Mucosa of rectum (tissue), 2 donors: ENCODE measurements around the gene ST3GAL3.

Source experiments
- H3K27ac ChIP-seq, 2 donors: one replicate each; pipeline ENCODE4 v1.7.0; 2013; ENCODE audit warnings: inconsistent platforms in 2 of 2, low read depth in 2 of 2, low read length in 2 of 2
- H3K27me3 ChIP-seq, 2 donors: one replicate each; pipeline ENCODE4 v1.7.0; 2013; ENCODE audit warnings: low read length in 2 of 2; ENCODE audit not compliant: control insufficient read depth in 2 of 2, insufficient read depth in 2 of 2
- H3K36me3 ChIP-seq, 2 donors: one replicate each; pipeline ENCODE4 v1.7.0; 2013; ENCODE audit warnings: low read length in 2 of 2; ENCODE audit not compliant: control insufficient read depth in 2 of 2, insufficient read depth in 2 of 2
- H3K4me1 ChIP-seq, 2 donors: one replicate each; pipeline ENCODE4 v1.7.0; 2013; ENCODE audit warnings: low read length in 2 of 2, mild to moderate bottlenecking in 1 of 2; ENCODE audit not compliant: control insufficient read depth in 2 of 2, insufficient read depth in 2 of 2
- H3K4me3 ChIP-seq, 2 donors: one replicate each; pipeline ENCODE4 v1.7.0; 2013; ENCODE audit warnings: low read length in 2 of 2
- H3K9ac ChIP-seq, 2 donors: one replicate each; pipeline ENCODE4 v1.7.0; 2013; ENCODE audit warnings: low read length in 2 of 2, low read depth in 1 of 2, mild to moderate bottlenecking in 1 of 2
- H3K9me3 ChIP-seq, 2 donors: one replicate each; pipeline ENCODE4 v1.7.0; 2013; ENCODE audit warnings: low read length in 2 of 2; ENCODE audit not compliant: control insufficient read depth in 2 of 2
- donor health status: healthy.
- donor health status: Normal muscosa, but diverticular disease.

The ST3GAL3 gene

DNA sequence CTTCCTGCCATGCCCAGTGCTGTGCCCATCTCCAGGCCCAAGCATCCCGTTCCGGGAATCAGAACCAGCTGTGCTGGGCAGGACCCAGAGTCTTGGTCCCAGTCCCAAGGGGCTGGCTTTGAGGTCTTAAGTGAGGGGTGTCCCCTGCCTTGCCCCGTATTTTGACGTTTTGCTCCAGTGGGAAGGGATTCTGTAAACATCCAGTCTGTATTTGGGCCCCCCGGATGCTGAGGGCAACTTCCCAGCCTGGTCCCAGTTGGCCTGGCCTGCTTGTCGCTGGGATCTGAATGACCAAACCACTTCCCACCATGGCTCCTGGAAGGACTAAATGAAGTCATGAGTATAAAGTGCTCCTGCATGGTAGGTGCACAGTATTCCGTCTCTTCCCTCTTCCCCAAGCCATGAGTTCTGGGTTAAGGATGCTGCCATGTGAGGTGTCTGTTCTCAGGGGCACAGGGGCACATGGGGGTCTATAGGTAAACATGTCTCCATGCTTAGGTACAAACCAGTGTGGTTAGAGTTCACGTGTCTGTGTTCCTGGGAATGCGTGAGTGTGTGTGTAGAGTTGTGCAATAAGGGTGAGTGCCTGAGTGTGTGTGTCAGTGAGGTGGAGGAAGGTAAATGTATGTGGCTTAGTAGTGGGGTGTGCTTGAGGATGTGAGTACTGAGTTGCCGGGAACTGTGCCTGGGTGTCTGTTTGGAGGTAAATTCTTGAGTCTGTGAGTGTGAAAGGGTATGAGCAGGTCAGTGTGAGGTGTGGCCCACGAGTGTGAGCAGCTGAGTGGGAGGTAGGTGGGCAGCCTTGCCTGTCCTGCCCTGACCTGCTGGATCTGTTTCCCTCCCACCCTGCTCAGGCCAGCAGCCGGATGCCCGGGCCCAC lies 273.2 kb downstream of the ST3GAL3 start:
- peak overlapping the region in 1 of 2 donors; percentile 14 for H3K9ac ChIP-seq
- H3K27ac ChIP-seq: peak overlapping the region; percentile 57 to 60
- peaks cover 48 to 50% of the 10 kb centered on the region in 2 donors for H3K4me1 ChIP-seq

More for the DNA sequence above, 273.2 kb downstream of the ST3GAL3 start:
- peak overlapping the region; percentile 49 to 69 for H3K4me3 ChIP-seq
- no peaks in the 10 kb centered on the region for H3K9me3 ChIP-seq
- H3K36me3 ChIP-seq: peaks cover 20 to 23% of the 10 kb centered on the region in 2 donors
- H3K27me3 ChIP-seq: no peaks in the 10 kb centered on the region
